ENCODE results near the gene ADAMTS7. TPM values are rescaled to one million over a fixed set of nuclear protein-coding genes. Genes with fewer than 3 reads are reported as not detected.
"Not testable (repeated sequence)": the region's sequence is repeated elsewhere in the genome, so short reads cannot be mapped to it uniquely, and the experiment has no call there.

The ADAMTS7 gene
- polyA plus RNA-seq, 2 donors, result 0.45 to 0.63 TPM

DNA sequence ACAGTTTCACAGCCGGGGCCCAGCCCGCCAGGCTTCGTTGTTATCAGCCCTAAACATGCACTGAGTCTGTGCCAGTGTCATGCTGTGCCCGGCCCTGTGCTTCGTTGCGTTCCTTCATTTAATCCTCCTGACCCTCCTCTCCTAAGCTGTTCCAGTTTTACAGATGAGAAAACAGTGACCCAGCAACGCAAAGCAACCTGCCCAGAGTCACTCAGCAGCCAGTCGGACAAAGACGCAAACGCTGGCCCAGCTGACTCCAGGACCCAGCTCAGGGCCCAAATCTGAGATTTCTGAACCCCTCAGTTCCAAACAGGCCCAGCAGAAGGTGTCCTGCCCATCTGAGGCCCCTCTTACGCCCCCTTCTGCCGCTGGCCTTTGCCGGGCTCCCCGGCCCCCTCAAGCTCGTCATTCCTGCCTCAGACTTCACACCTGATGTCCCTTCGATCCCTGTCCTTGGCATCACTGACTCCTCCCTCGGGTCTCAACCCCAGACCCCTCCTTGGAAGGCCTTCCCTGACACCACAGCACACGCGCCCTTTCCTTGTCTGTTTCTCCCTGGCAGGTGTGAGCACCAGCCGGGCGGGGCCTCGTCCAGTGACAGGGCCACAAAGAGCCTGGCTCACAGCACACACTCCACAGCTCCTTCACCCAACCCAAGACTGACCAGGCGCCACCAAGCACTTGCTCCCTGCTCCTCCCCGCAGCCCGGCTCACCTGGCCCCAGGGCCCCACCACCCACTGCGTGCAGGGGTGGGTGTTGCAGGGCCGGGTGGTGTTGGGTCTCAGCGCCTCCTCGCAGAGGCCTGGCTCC lies 48.1 kb downstream of the ADAMTS7 start:
- Histone ChIP-seq H3K4me1 (ENCODE audit: control insufficient read depth in 2 of 2, insufficient read depth in 2 of 2, low read length in 1 of 2) (peaks cover 0 to 9% of the 10 kb centered on the region in 2 donors), H3K27me3 (ENCODE audit: control insufficient read depth in 1 of 2, insufficient read depth in 2 of 2, low read length in 2 of 2) (no peaks in the 10 kb centered on the region), H3K9me3 (ENCODE audit: control insufficient read depth in 2 of 2, insufficient read depth in 1 of 2, low read depth in 1 of 2, low read length in 1 of 2) (no peaks in the 10 kb centered on the region), H3K4me3 (ENCODE audit: low read depth in 1 of 2, low read length in 2 of 2) (no peak overlapping the region), H3K36me3 (ENCODE audit: control insufficient read depth in 2 of 2, insufficient read depth in 2 of 2, low read length in 1 of 2) (no peaks in the 10 kb centered on the region), H3K27ac (ENCODE audit: low read depth in 2 of 2, low read length in 1 of 2) (no peak overlapping the region)
- WGBS, 2 donors, result 89 to 90% methylated on average over 26 to 29 of the region's 29 CpGs

DNA sequence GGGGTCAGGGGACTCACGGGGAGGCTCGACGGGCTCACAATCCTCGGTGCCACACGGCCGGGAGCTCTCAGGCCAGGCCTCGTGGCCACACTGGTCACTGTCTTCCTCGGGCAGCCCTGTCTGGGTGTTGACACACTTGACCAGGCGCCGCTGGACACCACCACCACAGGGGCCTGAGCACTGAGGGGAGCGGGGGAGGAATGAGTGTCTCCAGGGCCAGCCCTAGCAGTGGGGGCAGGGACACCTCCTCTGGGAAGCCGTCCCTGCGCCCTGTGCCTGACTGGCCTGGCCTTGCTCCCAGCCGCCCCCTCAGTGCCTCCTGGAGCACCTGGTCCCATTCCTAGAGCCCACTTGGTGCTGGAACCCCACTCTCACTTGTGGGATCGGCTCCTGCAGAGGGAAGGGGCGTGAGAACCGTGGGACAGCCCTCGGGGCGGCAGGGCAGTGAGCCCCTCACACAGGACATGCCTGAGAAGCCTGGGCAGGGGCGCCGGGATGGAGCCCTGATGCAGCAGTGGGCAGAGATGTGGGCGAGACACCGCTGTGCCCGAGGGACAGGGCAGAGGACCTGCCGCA lies 48.8 kb downstream of the ADAMTS7 start:
- H3K4me3 ChIP-seq (ENCODE audit: low read depth in 1 of 2, low read length in 2 of 2); H3K9me3 ChIP-seq (ENCODE audit: control insufficient read depth in 2 of 2, insufficient read depth in 1 of 2, low read depth in 1 of 2, low read length in 1 of 2); H3K4me1 ChIP-seq (ENCODE audit: control insufficient read depth in 2 of 2, insufficient read depth in 2 of 2, low read length in 1 of 2); H3K27me3 ChIP-seq (ENCODE audit: control insufficient read depth in 1 of 2, insufficient read depth in 2 of 2, low read length in 2 of 2); H3K27ac ChIP-seq (ENCODE audit: low read depth in 2 of 2, low read length in 1 of 2); H3K36me3 ChIP-seq (ENCODE audit: control insufficient read depth in 2 of 2, insufficient read depth in 2 of 2, low read length in 1 of 2): not testable (repeated sequence)
- WGBS, 2 donors, result 90 to 91% methylated on average over 20 to 25 of the region's 25 CpGs

DNA sequence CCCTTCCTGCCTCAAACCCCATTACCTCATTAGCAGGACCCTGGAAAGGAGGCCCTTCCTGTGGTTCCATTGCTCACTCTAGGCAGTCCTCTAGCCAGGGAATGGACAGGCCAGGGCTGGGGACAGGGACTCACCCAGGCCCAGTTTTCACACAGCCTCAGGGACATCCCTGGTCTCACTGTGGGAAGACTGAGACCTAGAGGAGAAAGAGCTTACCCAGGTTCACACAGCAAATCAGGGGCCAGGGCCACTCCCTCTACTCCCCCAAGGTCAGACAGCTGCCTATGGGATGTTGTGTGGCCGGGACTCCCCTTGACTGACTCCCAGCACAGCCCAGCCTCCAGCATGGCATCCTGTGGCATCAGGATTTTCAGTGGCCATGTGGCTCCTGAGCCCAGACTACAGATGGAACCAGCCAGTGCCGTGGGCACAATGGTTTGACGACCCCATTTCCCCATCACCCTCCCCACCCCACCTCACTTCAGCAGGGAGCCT lies 49.3 kb downstream of the ADAMTS7 start:
- Histone ChIP-seq H3K27ac (ENCODE audit: low read depth in 2 of 2, low read length in 1 of 2) (no peak overlapping the region), H3K27me3 (ENCODE audit: control insufficient read depth in 1 of 2, insufficient read depth in 2 of 2, low read length in 2 of 2) (no peaks in the 10 kb centered on the region), H3K36me3 (ENCODE audit: control insufficient read depth in 2 of 2, insufficient read depth in 2 of 2, low read length in 1 of 2) (no peaks in the 10 kb centered on the region), H3K9me3 (ENCODE audit: control insufficient read depth in 2 of 2, insufficient read depth in 1 of 2, low read depth in 1 of 2, low read length in 1 of 2) (no peaks in the 10 kb centered on the region), H3K4me3 (ENCODE audit: low read depth in 1 of 2, low read length in 2 of 2) (no peak overlapping the region), H3K4me1 (ENCODE audit: control insufficient read depth in 2 of 2, insufficient read depth in 2 of 2, low read length in 1 of 2) (peaks cover 0 to 12% of the 10 kb centered on the region in 2 donors)
- 82 to 84% methylated on average over 3 of the region's 3 CpGs for WGBS, 2 donors

DNA sequence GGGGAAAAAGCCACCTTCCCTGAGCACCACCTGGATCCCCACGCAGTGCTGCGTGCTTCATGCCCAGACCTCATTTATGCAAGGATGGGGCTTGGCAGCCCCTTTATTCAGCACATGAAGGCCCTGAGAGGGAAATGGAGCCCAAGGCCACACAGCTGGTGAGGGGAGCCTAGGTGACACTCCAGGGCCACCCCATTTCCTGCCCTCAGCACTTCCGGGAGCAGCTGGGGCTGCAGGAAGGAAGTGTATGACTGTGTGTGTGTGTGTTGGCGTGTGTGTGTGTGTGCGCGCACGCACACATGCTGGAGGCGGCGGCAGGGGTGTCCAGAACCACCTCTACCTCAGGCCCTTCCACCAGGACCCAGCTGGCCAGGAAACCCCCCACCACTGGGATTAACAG lies 49.8 kb downstream of the ADAMTS7 start:
- not testable (repeated sequence) for H3K36me3 ChIP-seq (ENCODE audit: control insufficient read depth in 2 of 2, insufficient read depth in 2 of 2, low read length in 1 of 2); H3K4me3 ChIP-seq (ENCODE audit: low read depth in 1 of 2, low read length in 2 of 2); H3K27ac ChIP-seq (ENCODE audit: low read depth in 2 of 2, low read length in 1 of 2); H3K27me3 ChIP-seq (ENCODE audit: control insufficient read depth in 1 of 2, insufficient read depth in 2 of 2, low read length in 2 of 2); H3K9me3 ChIP-seq (ENCODE audit: control insufficient read depth in 2 of 2, insufficient read depth in 1 of 2, low read depth in 1 of 2, low read length in 1 of 2)
- H3K4me1 ChIP-seq (ENCODE audit: control insufficient read depth in 2 of 2, insufficient read depth in 2 of 2, low read length in 1 of 2), result peaks cover 0 to 12% of the 10 kb centered on the region in 2 donors
- 64 to 87% methylated on average over 9 of the region's 9 CpGs for WGBS, 2 donors

DNA sequence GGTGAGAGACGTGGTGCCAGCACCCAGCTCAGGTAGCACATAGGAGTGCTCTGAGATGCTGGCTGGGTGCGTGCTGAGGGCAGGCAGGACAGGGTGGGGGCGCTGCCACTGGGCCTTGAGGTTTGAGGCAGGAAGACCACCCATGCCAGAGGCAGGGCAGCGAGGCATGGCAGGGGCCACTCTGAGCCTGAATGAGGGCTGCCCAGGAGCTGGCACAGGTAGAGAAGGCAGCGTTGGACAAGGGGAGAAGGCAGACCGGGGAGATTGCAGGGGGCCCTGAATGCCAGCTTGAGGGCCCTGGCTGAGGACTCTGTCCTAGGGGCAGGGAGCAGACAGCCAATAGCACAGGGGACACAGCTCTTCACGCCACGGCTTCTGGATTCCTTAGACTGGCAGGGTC lies 50.2 kb downstream of the ADAMTS7 start:
- Histone ChIP-seq H3K4me1 (ENCODE audit: control insufficient read depth in 2 of 2, insufficient read depth in 2 of 2, low read length in 1 of 2) (peaks cover 0 to 12% of the 10 kb centered on the region in 2 donors), H3K27ac (ENCODE audit: low read depth in 2 of 2, low read length in 1 of 2) (no peak overlapping the region), H3K36me3 (ENCODE audit: control insufficient read depth in 2 of 2, insufficient read depth in 2 of 2, low read length in 1 of 2) (no peaks in the 10 kb centered on the region), H3K27me3 (ENCODE audit: control insufficient read depth in 1 of 2, insufficient read depth in 2 of 2, low read length in 2 of 2) (no peaks in the 10 kb centered on the region), H3K4me3 (ENCODE audit: low read depth in 1 of 2, low read length in 2 of 2) (no peak overlapping the region), H3K9me3 (ENCODE audit: control insufficient read depth in 2 of 2, insufficient read depth in 1 of 2, low read depth in 1 of 2, low read length in 1 of 2) (no peaks in the 10 kb centered on the region)
- WGBS, 2 donors, result 88 to 89% methylated on average over 7 to 8 of the region's 8 CpGs

DNA sequence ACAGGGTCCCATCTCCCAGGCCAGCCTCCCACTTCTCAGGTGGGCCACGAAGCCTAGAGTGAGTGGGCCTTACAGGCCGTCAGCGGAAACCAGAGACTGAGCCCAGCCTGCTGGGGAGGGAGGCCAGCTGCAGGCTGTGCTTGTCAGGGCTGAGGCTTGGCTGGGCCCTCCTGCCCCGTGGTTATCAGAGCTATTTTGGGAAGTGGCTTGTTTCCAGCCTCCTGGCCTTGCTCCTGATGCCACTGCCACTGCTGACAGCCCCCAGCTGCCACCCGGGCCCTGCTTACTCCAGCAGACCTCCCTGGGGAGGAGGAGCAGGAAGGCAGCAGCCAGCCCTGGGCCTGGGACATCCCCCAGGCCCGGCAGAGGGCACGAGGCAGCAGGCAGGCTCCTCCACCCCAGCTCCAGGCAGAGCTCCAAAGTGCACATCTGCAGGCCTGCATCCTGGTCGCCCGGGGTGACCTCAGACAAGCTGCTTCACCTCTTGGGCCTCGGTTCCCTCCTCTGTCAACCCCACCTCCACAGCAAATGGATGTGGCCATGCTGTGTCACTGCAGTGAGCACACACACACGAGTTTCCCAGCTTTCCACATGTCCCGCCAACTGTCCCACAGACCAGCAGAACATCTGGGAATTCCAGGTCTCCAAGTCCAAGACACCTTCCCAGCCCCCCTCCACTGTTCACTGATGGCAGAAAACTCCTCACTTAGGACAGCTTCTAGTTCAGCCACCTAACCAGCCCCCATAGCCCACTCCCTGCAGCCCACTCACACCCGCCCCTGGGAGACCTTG lies 51.0 kb downstream of the ADAMTS7 start:
- not testable (repeated sequence) for H3K27me3 ChIP-seq (ENCODE audit: control insufficient read depth in 1 of 2, insufficient read depth in 2 of 2, low read length in 2 of 2); H3K27ac ChIP-seq (ENCODE audit: low read depth in 2 of 2, low read length in 1 of 2); H3K4me3 ChIP-seq (ENCODE audit: low read depth in 1 of 2, low read length in 2 of 2); H3K9me3 ChIP-seq (ENCODE audit: control insufficient read depth in 2 of 2, insufficient read depth in 1 of 2, low read depth in 1 of 2, low read length in 1 of 2); H3K36me3 ChIP-seq (ENCODE audit: control insufficient read depth in 2 of 2, insufficient read depth in 2 of 2, low read length in 1 of 2)
- H3K4me1 ChIP-seq (ENCODE audit: control insufficient read depth in 2 of 2, insufficient read depth in 2 of 2, low read length in 1 of 2), result peaks cover 0 to 12% of the 10 kb centered on the region in 2 donors
- 32 to 36% methylated on average over 7 to 11 of the region's 13 CpGs for WGBS, 2 donors

DNA sequence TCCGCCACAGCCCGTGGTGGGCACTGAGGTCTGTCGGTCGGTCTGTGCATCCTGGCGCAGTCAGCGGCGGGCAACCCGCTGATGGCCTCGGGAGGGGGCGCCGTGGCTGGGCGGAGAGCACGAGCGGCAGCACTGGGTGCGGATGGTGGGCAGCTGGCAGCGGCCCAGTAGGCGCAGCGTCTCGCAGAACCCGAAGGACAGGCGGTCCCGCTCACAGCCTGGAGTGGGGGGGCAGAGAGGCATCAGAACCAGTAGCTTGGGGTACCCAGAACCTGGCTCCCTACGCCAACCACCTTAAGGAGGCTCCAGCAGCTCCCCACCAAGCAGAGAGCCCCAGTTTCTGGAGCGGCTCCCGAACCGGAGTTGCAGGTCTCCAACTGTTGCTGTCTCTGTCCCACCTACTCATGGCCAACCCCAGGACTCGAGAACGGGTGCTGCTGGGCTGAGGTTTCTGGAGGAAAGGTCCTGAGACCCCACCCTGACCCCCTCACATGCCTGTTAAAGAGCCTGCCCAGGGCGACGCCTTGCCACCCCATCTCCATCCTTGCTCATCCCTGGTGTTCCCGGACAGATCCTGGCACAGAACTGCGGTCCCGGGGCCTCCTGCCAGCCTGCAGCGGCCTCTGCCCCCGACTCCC lies 51.8 kb downstream of the ADAMTS7 start:
- not testable (repeated sequence) for H3K27ac ChIP-seq (ENCODE audit: low read depth in 2 of 2, low read length in 1 of 2); H3K36me3 ChIP-seq (ENCODE audit: control insufficient read depth in 2 of 2, insufficient read depth in 2 of 2, low read length in 1 of 2); H3K27me3 ChIP-seq (ENCODE audit: control insufficient read depth in 1 of 2, insufficient read depth in 2 of 2, low read length in 2 of 2); H3K9me3 ChIP-seq (ENCODE audit: control insufficient read depth in 2 of 2, insufficient read depth in 1 of 2, low read depth in 1 of 2, low read length in 1 of 2); H3K4me3 ChIP-seq (ENCODE audit: low read depth in 1 of 2, low read length in 2 of 2)
- peaks cover 0 to 12% of the 10 kb centered on the region in 2 donors for H3K4me1 ChIP-seq (ENCODE audit: control insufficient read depth in 2 of 2, insufficient read depth in 2 of 2, low read length in 1 of 2)
- 78 to 90% methylated on average over 32 to 35 of the region's 35 CpGs for WGBS, 2 donors

DNA sequence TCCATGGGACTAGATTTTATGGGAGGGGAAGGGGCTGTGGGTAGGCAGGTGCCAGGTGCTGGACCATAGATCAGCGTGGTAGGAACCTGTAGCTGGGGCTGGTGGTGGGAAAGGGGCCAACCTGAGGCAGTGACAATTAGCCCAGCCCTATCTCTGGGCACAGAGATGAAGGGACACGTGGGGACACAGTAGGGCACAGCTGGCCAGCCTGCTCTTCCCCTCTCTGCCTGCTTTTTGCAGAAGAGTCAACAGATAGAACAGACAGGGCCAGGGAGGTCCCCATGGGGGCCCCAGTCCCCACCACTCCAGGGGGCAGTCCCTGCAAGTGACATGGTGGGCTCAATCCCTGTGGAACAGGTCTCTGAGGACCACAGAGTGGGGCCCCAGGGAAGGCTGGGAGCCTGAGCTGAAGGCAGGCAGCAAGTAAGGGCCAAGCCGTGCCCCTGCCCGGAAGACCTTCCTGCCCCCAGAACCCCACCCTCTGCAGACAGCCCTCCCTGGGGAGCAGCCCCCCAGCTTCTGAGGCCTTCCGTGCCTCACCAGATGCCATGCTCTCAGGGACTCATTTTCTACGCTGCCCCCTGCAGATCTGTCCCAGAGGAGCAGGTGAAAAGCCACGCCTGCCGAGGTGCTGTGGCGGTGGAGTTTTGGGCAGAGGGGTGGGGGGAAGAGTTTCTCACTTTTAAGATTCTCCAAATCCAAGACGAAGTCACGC lies 52.6 kb downstream of the ADAMTS7 start:
- 83 to 89% methylated on average over 11 of the region's 11 CpGs for WGBS, 2 donors

DNA sequence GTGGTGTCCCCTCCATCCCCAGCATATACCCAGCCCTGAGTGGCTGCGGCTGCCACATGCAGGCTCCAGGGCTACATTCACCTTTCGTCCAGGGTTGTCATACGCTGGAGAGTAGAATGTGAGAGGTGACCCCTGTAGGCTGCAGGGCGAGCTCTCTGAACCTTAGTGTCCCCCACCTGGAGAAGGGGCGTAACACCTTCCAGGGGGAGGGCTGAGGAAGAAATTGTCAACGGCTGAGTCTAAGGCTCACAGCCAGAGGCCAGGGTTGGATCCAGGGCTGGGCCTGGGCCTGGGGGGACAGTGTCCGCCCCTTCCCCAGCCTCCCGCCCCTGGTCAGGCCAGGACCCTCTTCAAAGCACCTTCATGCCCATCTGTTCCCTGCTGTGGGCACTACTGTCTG lies 53.2 kb downstream of the ADAMTS7 start:
- not testable (repeated sequence) for H3K27me3 ChIP-seq (ENCODE audit: control insufficient read depth in 1 of 2, insufficient read depth in 2 of 2, low read length in 2 of 2); H3K4me1 ChIP-seq (ENCODE audit: control insufficient read depth in 2 of 2, insufficient read depth in 2 of 2, low read length in 1 of 2); H3K27ac ChIP-seq (ENCODE audit: low read depth in 2 of 2, low read length in 1 of 2); H3K9me3 ChIP-seq (ENCODE audit: control insufficient read depth in 2 of 2, insufficient read depth in 1 of 2, low read depth in 1 of 2, low read length in 1 of 2); H3K4me3 ChIP-seq (ENCODE audit: low read depth in 1 of 2, low read length in 2 of 2); H3K36me3 ChIP-seq (ENCODE audit: control insufficient read depth in 2 of 2, insufficient read depth in 2 of 2, low read length in 1 of 2)
- 92 to 93% methylated on average over 8 of the region's 8 CpGs for WGBS, 2 donors

More for the DNA sequence above, 52.6 kb downstream of the ADAMTS7 start:
- H3K36me3 ChIP-seq (ENCODE audit: control insufficient read depth in 2 of 2, insufficient read depth in 2 of 2, low read length in 1 of 2); H3K4me1 ChIP-seq (ENCODE audit: control insufficient read depth in 2 of 2, insufficient read depth in 2 of 2, low read length in 1 of 2); H3K4me3 ChIP-seq (ENCODE audit: low read depth in 1 of 2, low read length in 2 of 2); H3K27ac ChIP-seq (ENCODE audit: low read depth in 2 of 2, low read length in 1 of 2); H3K9me3 ChIP-seq (ENCODE audit: control insufficient read depth in 2 of 2, insufficient read depth in 1 of 2, low read depth in 1 of 2, low read length in 1 of 2); H3K27me3 ChIP-seq (ENCODE audit: control insufficient read depth in 1 of 2, insufficient read depth in 2 of 2, low read length in 2 of 2): not testable (repeated sequence)
